ENCODE measurements around the gene TMEM266.
A peak's percentile ranks its signal among the peaks of the same experiment; 100 is the strongest.
"Not testable (repeated sequence)": the region's sequence is repeated elsewhere in the genome, so short reads cannot be mapped to it uniquely, and the experiment has no call there.

Gene TMEM266, protein sequence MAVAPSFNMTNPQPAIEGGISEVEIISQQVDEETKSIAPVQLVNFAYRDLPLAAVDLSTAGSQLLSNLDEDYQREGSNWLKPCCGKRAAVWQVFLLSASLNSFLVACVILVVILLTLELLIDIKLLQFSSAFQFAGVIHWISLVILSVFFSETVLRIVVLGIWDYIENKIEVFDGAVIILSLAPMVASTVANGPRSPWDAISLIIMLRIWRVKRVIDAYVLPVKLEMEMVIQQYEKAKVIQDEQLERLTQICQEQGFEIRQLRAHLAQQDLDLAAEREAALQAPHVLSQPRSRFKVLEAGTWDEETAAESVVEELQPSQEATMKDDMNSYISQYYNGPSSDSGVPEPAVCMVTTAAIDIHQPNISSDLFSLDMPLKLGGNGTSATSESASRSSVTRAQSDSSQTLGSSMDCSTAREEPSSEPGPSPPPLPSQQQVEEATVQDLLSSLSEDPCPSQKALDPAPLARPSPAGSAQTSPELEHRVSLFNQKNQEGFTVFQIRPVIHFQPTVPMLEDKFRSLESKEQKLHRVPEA

DNA sequence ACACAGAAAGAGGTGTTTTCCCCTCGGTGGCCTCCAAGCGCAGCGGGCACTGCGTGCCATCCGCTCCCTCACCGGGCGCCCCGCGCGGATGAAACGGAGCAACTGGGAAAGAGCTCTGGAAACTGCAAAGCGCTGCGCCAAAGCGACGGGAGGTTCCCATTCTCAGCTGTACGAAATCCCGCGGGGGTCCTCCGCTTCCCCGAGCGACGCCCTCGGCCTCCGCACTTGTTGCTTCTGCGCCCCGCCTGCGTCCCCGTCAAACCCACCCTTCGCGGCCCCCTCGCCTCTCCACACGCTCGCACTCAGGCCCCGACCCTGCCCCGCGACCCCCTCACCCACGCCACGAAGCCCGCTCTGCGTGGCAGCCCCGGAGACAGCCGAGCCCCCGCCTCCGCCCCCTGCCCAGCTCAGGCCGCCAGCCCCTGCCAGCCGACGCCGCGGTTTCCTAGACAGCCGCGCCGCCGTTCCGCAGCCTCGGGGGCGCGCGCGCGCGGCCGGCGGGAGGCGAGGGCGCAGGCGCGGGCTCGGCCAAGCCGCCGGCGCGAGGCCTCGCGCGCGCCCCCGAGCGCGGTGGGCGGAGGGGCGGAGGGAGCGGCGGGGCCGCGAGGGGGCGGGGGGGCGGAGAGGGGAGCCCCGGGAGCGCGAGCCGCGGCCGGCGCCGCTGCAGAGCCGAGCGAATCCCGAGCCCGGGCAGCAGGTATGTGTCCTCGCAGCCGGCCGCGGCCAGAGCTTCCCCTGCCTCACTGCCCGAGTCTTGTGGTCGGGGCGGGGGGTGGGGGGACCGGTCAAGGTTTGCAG lies at the start of gene TMEM266:
Gene TMEM266, plus strand, starts transcription at position 666 of the 798 bp plus-strand sequence. CDS start 74,279 bp downstream, outside the sequence.
- peak within 1 kb of the TSS; percentile 25; the same call in 1 of the 2 replicates for H3K9ac ChIP-seq

DNA sequence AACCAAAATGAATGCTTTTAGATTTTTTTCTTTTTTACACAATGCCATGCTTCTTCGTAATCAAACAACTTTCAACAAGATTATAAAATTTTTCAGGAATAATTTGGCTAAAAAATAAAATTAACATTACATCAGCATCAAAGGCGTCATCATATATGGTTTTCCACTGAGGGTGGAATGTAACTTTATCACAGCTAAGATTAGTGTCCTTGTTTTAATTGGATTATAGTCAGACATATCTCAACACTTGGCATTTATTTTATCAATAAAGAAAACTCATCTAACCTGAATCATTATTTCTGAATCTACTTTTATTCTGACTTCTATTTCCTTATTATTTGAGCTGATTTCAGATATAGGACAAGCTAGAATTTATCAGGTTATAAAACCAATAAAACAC lies 49.2 kb upstream of the TMEM266 start:
- no peaks in the 10 kb centered on the region for H3K36me3 ChIP-seq (ENCODE audit: insufficient read depth)
- TF ChIP-seq, protein P1, sequence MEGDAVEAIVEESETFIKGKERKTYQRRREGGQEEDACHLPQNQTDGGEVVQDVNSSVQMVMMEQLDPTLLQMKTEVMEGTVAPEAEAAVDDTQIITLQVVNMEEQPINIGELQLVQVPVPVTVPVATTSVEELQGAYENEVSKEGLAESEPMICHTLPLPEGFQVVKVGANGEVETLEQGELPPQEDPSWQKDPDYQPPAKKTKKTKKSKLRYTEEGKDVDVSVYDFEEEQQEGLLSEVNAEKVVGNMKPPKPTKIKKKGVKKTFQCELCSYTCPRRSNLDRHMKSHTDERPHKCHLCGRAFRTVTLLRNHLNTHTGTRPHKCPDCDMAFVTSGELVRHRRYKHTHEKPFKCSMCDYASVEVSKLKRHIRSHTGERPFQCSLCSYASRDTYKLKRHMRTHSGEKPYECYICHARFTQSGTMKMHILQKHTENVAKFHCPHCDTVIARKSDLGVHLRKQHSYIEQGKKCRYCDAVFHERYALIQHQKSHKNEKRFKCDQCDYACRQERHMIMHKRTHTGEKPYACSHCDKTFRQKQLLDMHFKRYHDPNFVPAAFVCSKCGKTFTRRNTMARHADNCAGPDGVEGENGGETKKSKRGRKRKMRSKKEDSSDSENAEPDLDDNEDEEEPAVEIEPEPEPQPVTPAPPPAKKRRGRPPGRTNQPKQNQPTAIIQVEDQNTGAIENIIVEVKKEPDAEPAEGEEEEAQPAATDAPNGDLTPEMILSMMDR (conservative IDR thresholded peaks at IDR 0.05; ENCODE audit: low read depth, low read length), result no peak
- H4K20me1 ChIP-seq (ENCODE audit: insufficient read depth), result no peaks in the 10 kb centered on the region
- H3K9ac ChIP-seq, result no peak overlapping the region
- H3K27me3 ChIP-seq (ENCODE audit: insufficient read depth, low read depth), result no peaks in the 10 kb centered on the region
- no peak overlapping the region for H3K4me3 ChIP-seq (IDR thresholded peaks at IDR 0.05; ENCODE audit: insufficient read depth, low read depth, low read length)
- no peak overlapping the region for H3K4me2 ChIP-seq
- no peaks in the 10 kb centered on the region for H3K4me1 ChIP-seq (ENCODE audit: low read depth, poor library complexity, severe bottlenecking)
- no peak overlapping the region for H2AFZ ChIP-seq (ENCODE audit: low read depth)
- no peaks in the 10 kb centered on the region for H3K79me2 ChIP-seq (ENCODE audit: insufficient read depth, low read depth)
- H3K27ac ChIP-seq, result no peak overlapping the region

More for the DNA sequence above, at the start of gene TMEM266:
- H3K27ac ChIP-seq, result no peak within 1 kb of the TSS
- H3K4me1 ChIP-seq (ENCODE audit: low read depth, poor library complexity, severe bottlenecking), result peaks cover 47% of the 10 kb centered on the region
- H3K4me2 ChIP-seq, result peak within 1 kb of the TSS; percentile 97
- no peaks in the 10 kb centered on the region for H4K20me1 ChIP-seq (ENCODE audit: insufficient read depth)
- no peak within 1 kb of the TSS for H3K4me3 ChIP-seq (IDR thresholded peaks at IDR 0.05; ENCODE audit: insufficient read depth, low read depth, low read length)
- H3K27me3 ChIP-seq (ENCODE audit: insufficient read depth, low read depth), result peaks cover 8% of the 10 kb centered on the region
- no peaks in the 10 kb centered on the region for H3K36me3 ChIP-seq (ENCODE audit: insufficient read depth)
- peak within 1 kb of the TSS; percentile 90 for H2AFZ ChIP-seq (ENCODE audit: low read depth)
- no peaks in the 10 kb centered on the region for H3K79me2 ChIP-seq (ENCODE audit: insufficient read depth, low read depth)
- TF ChIP-seq, protein P1 (conservative IDR thresholded peaks at IDR 0.05; ENCODE audit: low read depth, low read length), result no peak

DNA sequence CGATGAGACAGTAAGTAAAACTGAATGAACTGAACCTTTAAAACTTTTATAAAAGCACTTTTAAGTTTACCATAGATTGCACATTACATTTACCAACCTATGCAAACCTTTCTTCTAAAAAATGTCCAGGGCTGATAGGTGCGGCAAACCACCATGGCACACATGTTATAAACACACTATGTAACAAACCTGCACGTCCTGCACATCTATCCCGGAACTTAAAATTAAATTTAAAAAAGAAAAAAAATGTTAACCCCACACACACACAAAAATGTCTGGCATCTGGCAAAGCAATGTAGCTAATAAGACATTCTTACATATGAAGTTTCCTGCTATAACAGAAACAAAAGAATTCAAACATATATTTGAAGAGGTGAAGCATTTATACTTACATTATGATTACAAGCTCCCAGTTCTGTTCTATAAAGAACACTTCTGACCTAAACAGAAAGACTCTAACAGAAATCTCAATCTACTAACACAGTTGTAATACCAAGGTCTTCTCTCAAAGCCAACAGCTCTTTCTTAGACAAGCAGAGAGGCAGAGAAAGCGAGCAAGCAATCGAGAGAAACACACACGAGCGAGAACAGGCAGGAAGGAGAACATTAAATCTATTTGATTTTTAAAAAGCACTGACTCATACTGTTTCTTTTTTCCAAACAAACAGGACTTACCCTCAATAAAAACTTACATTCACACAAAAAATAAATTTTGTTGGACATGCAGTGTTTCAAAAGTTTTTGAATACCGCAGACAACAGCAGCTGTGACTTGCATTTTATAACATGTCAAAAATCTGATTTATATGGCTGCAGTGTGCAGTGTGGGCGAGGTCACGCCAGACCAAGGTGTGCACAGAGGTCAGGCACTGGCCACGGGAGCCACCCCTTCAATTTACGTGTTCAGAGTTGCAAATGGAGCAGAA lies 47.9 kb upstream of the TMEM266 start, which contains the start of gene NRG4:
Gene NRG4, minus strand, starts transcription at position 798 of the 925 bp plus-strand sequence. CDS start 1,194 bp downstream, outside the sequence.
- Histone ChIP-seq H3K4me2 (no peak within 1 kb of the TSS), H2AFZ (ENCODE audit: low read depth) (no peak within 1 kb of the TSS), H3K4me1 (ENCODE audit: low read depth, poor library complexity, severe bottlenecking) (no peaks in the 10 kb centered on the region), H3K27me3 (ENCODE audit: insufficient read depth, low read depth) (no peaks in the 10 kb centered on the region), H3K27ac (no peak within 1 kb of the TSS), H3K79me2 (ENCODE audit: insufficient read depth, low read depth) (no peaks in the 10 kb centered on the region), H4K20me1 (ENCODE audit: insufficient read depth) (no peaks in the 10 kb centered on the region), H3K4me3 (IDR thresholded peaks at IDR 0.05; ENCODE audit: insufficient read depth, low read depth, low read length) (no peak within 1 kb of the TSS), H3K9ac (no peak within 1 kb of the TSS), H3K36me3 (ENCODE audit: insufficient read depth) (no peaks in the 10 kb centered on the region)
- TF ChIP-seq, protein P1 (conservative IDR thresholded peaks at IDR 0.05; ENCODE audit: low read depth, low read length), result no peak

DNA sequence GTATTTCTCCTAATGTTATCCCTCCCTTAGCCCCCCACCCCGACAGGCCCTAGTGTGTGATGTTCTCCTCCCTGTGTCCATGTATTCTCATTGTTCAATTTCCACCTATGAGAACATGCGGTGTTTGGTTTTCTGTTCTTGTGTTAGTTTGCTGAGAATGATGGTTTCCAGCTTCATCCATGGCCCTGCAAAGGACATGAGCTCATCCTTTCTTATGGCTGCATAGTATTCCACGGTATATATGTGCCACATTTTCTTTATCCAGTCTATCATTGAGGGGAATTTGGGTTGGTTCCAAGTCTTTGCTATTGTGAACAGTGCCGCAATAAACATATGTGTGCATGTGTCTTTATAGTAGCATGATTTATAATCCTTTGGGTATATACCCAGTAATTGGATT lies 46.3 kb upstream of the TMEM266 start:
- H3K9ac ChIP-seq; H3K27ac ChIP-seq; H3K4me2 ChIP-seq; H3K27me3 ChIP-seq (ENCODE audit: insufficient read depth, low read depth); H4K20me1 ChIP-seq (ENCODE audit: insufficient read depth); H2AFZ ChIP-seq (ENCODE audit: low read depth); H3K4me1 ChIP-seq (ENCODE audit: low read depth, poor library complexity, severe bottlenecking); H3K4me3 ChIP-seq (IDR thresholded peaks at IDR 0.05; ENCODE audit: insufficient read depth, low read depth, low read length); H3K36me3 ChIP-seq (ENCODE audit: insufficient read depth); H3K79me2 ChIP-seq (ENCODE audit: insufficient read depth, low read depth): not testable (repeated sequence)

Data from KMS-11 (cell line).